Measurements from ENCODE around the gene D2HGDH. TPM values are rescaled to one million over a fixed set of nuclear protein-coding genes. Genes with fewer than 3 reads are reported as not detected.

Gene D2HGDH
- total and polyA plus RNA-seq, 2 of the 8 experiments (the other 6 are each of a cell fraction or from before 2014, with no cell fraction given) = 3.4 to 8.1 TPM

DNA sequence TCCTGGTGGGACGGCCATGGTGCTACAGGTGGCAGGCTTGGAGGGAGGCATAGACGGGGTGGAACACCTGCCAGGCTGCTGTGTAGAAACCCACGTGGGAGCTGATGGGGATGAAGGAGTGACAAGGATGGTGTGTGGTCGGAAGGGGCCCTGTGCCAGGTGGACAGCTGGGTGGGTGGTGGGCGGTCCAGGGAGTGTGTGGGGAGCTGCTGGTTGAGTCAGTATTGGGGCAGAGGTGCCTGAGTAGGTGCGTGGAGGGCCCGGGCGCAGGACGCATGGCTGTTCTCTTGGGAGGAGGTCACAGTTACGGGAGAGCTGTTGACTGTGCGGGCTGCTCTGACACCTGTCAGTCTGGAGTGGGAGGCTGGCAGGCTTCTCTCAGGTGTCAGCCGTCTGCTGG lies 12.6 kb upstream of the D2HGDH start:
- no peak overlapping the region for H2AFZ ChIP-seq (ENCODE audit: low read length)
- peaks cover 3 to 4% of the 10 kb centered on the region in 2 experiments for H4K20me1 ChIP-seq (replicated peaks in 1 of 2; ENCODE audit: control insufficient read depth in 1 of 2, insufficient read depth in 2 of 2, low read length in 2 of 2)
- FAIRE-seq (no peak), DNase-seq (ENCODE audit: low read depth in 1 of 2, low spot score in 2 of 2) (no peak)
- H3K9ac ChIP-seq (replicated peaks in 1 of 4; ENCODE audit: extremely low read depth in 1 of 4, low read depth in 3 of 4, low read length in 3 of 4) = no peak overlapping the region
- H3K9me3 ChIP-seq (ENCODE audit: insufficient read depth in 2 of 2, low read depth in 1 of 2, low read length in 1 of 2) = peaks cover 12 to 16% of the 10 kb centered on the region in 2 experiments
- no peak overlapping the region for H2BK20ac ChIP-seq (ENCODE audit: low read length)
- H4K91ac ChIP-seq (replicated peaks; ENCODE audit: insufficient read length, low read length) = no peak overlapping the region
- CTCF ChIA-PET (ENCODE audit: partially characterized antibody) = interaction anchor here (1.3 to 1.4 kb wide), 2 partner anchors 8 to 9 kb away, joined by 3 to 4 read pairs; no protein-coding TSS in a partner anchor
- H3K36me3 ChIP-seq (ENCODE audit: control insufficient read depth in 2 of 4, insufficient read depth in 4 of 4, low read length in 3 of 4) = peaks cover 4 to 51% (median 35%) of the 10 kb centered on the region in 4 experiments; a peak in 6 of 8 replicates
- H3K18ac ChIP-seq (ENCODE audit: extremely low read depth, low read length) = no peak overlapping the region
- no peaks in the 10 kb centered on the region for H3K79me2 ChIP-seq (ENCODE audit: control insufficient read depth in 1 of 2, insufficient read depth in 2 of 2, low read length in 2 of 2)
- no peaks in the 10 kb centered on the region for H3K23me2 ChIP-seq (ENCODE audit: low read depth, low read length)
- no peak overlapping the region for H3K56ac ChIP-seq (replicated peaks; ENCODE audit: insufficient read length, low read depth, low read length)
- H4K5ac ChIP-seq (ENCODE audit: insufficient read length, low read depth, low read length) = no peak overlapping the region
- 0 out of 2 replicates have a peak overlapping the region, but pooled peaks have one; percentile 25 for H4K8ac ChIP-seq (ENCODE audit: extremely low read depth, insufficient read depth, low read length)
- 91% methylated on average over 11 of the region's 12 CpGs; no CpG with 5 or more reads in 1 of the 2 experiments for WGBS, 2 experiments (ENCODE audit: extremely low coverage in 1 of 2, insufficient coverage in 1 of 2, insufficient read length in 1 of 2, insufficient replicate concordance in 2 of 2, low coverage in 1 of 2, low lambda C conversion rate in 2 of 2, missing lambda C conversion rate in 1 of 2)
- H3K79me1 ChIP-seq (ENCODE audit: low read depth, low read length) = no peaks in the 10 kb centered on the region; the same call in 1 of the 2 replicates
- no peak overlapping the region for H3K27ac ChIP-seq (ENCODE audit: low read depth, low read length)
- no peak overlapping the region for H3K14ac ChIP-seq (ENCODE audit: insufficient read length)
- no peak overlapping the region for H3K4me2 ChIP-seq (ENCODE audit: insufficient read depth in 1 of 2, low read depth in 2 of 2, low read length in 2 of 2)
- H3K4me1 ChIP-seq (replicated peaks in 1 of 4; ENCODE audit: control insufficient read depth in 3 of 4, insufficient read depth in 4 of 4, low read length in 3 of 4) = no peaks in the 10 kb centered on the region
- no peak overlapping the region for H3K23ac ChIP-seq (ENCODE audit: insufficient read length)
- H3K27me3 ChIP-seq (replicated peaks in 1 of 4; ENCODE audit: control insufficient read depth in 3 of 4, extremely low read depth in 1 of 4, insufficient read depth in 3 of 4, low read length in 3 of 4) = no peaks in the 10 kb centered on the region; a peak in 1 of 7 replicates
- no peak overlapping the region for H2BK5ac ChIP-seq (ENCODE audit: low read depth, low read length)
- H3K4me3 ChIP-seq (ENCODE audit: extremely low read depth in 1 of 4, insufficient read depth in 2 of 4, low read depth in 3 of 4, low read length in 4 of 4) = no peak overlapping the region
- POLR2A ChIA-PET (ENCODE audit: partially characterized antibody) = interaction anchor here (1.0 to 1.5 kb wide), 3 partner anchors 15 to 57 kb away, joined by 3 to 6 read pairs (median 3); partner anchors contain the start of gene ING5
- no peak overlapping the region for H3K4ac ChIP-seq (replicated peaks; ENCODE audit: insufficient read length, low read depth, low read length)
- H2BK12ac ChIP-seq (ENCODE audit: low read depth, low read length) = no peak overlapping the region
- no peak overlapping the region for H2BK120ac ChIP-seq (replicated peaks; ENCODE audit: low read depth, low read length)
- no peak overlapping the region for H2BK15ac ChIP-seq (ENCODE audit: low read length)
- no peak overlapping the region for H2AK5ac ChIP-seq (ENCODE audit: low read depth, low read length)
- TF ChIP-seq CTBP2 (IDR thresholded peaks at IDR 0.05; ENCODE audit: borderline replicate concordance, insufficient read depth, insufficient read length, low read length) = no peak
